ENCODE results near the gene TMEM258. TPM values are rescaled to one million over a fixed set of nuclear protein-coding genes. Genes with fewer than 3 reads are reported as not detected.

TMEM258 gene
- total RNA-seq, 2 donors from 2014 or later = 135 to 156 TPM

DNA sequence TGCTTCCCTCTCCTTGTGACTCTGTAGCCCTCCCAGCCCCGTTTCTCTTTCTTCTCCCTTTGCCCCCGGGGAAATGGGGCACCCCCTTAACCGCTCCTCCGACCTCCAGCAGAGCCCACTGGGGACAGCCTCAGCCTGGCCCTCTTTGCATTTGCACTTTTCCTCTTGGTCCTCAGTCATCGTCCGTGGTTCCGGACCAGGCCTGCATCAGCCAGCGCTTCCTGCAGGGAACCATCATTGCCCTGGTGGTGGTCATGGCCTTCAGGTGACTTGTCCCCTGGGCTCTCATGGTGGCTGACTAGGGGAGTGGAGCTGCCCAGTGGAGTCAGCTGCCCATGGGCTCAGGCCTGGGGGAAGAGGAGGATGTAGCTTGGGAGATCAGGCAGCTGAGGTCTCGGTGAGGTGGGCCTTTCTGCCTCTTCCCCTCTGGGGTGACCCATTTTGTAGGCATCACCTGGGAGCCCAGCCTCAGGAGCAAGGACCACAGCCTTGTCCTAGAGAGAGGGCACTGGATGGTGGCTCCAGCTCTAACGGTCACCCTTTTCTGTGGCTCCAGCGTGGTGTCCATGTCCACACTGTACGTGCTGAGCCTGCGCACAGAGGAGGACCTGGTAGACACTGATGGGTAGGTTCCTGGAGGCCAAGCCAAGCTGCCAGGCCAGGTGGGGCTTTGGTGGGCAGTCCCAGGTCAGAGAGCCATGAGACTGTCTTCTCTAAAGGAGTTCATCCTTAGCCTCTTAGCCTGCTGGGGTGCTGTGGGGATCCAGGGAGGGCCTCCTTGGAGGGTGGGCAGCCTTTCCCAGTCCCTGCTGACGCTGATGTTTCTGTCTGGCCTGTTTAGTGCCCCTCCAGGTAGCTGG, 12.5 kb downstream of the TMEM258 start:
- Mint-ChIP-seq H3K36me3 (ENCODE audit: low read depth) (peaks cover 9% of the 10 kb centered on the region), H3K27ac (no peak overlapping the region), H3K4me3 (no peak overlapping the region), H3K27me3 (no peaks in the 10 kb centered on the region), H3K4me1 (no peaks in the 10 kb centered on the region), H3K9me3 (no peaks in the 10 kb centered on the region)
- ATAC-seq (replicated peaks) = no peak

DNA sequence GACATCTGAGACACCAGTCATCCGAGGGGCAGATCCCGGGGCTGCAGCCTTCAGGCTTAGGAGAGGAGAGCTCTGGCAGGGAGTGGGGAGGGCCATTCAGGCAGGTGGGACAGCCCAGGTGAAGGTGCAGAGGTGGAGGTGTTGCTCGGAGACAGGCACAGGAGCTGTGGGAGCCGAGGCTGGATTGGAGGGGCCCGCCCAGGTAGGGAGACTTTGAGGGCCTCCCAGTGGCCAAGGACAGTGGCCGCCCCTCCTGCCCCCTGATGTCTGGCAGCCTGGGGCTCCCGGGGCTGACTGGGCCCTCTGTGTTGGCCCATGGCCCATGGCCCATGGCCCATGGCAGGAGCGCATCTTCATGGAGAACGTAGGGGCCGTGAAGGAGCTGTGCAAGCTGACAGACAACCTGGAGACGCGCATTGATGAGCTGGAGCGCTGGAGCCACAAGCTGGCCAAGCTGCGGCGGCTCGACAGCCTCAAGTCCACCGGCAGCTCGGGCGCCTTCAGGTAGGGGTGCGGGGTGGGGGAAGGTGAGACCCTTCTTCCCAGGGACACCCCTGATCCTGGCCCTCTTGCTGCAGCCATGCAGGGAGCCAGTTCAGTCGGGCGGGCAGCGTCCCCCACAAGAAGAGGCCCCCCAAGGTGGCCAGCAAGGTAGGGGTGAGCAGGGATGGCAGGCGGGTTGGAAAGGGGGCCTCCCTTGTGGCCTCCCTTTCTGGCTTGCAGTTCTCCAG, 13.3 kb downstream of the TMEM258 start:
- Mint-ChIP-seq H3K4me1 (no peaks in the 10 kb centered on the region), H3K9me3 (no peaks in the 10 kb centered on the region), H3K27me3 (no peaks in the 10 kb centered on the region), H3K27ac (no peak overlapping the region), H3K36me3 (ENCODE audit: low read depth) (peaks cover under 1% of the 10 kb centered on the region), H3K4me3 (no peak overlapping the region)
- no peak for ATAC-seq (replicated peaks)

- H3K27ac Mint-ChIP-seq = no peak overlapping the region
- no peaks in the 10 kb centered on the region for H3K4me1 Mint-ChIP-seq
- ATAC-seq (replicated peaks) = no peak
- no peaks in the 10 kb centered on the region for H3K36me3 Mint-ChIP-seq (ENCODE audit: low read depth)
- no peaks in the 10 kb centered on the region for H3K27me3 Mint-ChIP-seq
- peak overlapping the region; percentile 52 for H3K4me3 Mint-ChIP-seq
- H3K9me3 Mint-ChIP-seq = no peaks in the 10 kb centered on the region
Measured at GRCh38 chr11:61778357-61778886, 14.0 kb downstream of the TMEM258 start.

- H3K4me3 Mint-ChIP-seq = peak overlapping the region; percentile 52
- H3K9me3 Mint-ChIP-seq = no peaks in the 10 kb centered on the region
- no peaks in the 10 kb centered on the region for H3K36me3 Mint-ChIP-seq (ENCODE audit: low read depth)
- H3K27ac Mint-ChIP-seq = no peak overlapping the region
- no peaks in the 10 kb centered on the region for H3K4me1 Mint-ChIP-seq
- no peaks in the 10 kb centered on the region for H3K27me3 Mint-ChIP-seq
- ATAC-seq (replicated peaks) = peak; percentile 36
Measured at GRCh38 chr11:61777234-61778090, 14.9 kb downstream of the TMEM258 start.

- Mint-ChIP-seq H3K9me3 (no peaks in the 10 kb centered on the region), H3K4me3 (peak overlapping the region; percentile 39), H3K27me3 (no peaks in the 10 kb centered on the region), H3K27ac (no peak overlapping the region), H3K36me3 (ENCODE audit: low read depth) (no peaks in the 10 kb centered on the region), H3K4me1 (no peaks in the 10 kb centered on the region)
- peak; percentile 68 for ATAC-seq (replicated peaks)
Measured at GRCh38 chr11:61776561-61777075, 15.8 kb downstream of the TMEM258 start.

DNA sequence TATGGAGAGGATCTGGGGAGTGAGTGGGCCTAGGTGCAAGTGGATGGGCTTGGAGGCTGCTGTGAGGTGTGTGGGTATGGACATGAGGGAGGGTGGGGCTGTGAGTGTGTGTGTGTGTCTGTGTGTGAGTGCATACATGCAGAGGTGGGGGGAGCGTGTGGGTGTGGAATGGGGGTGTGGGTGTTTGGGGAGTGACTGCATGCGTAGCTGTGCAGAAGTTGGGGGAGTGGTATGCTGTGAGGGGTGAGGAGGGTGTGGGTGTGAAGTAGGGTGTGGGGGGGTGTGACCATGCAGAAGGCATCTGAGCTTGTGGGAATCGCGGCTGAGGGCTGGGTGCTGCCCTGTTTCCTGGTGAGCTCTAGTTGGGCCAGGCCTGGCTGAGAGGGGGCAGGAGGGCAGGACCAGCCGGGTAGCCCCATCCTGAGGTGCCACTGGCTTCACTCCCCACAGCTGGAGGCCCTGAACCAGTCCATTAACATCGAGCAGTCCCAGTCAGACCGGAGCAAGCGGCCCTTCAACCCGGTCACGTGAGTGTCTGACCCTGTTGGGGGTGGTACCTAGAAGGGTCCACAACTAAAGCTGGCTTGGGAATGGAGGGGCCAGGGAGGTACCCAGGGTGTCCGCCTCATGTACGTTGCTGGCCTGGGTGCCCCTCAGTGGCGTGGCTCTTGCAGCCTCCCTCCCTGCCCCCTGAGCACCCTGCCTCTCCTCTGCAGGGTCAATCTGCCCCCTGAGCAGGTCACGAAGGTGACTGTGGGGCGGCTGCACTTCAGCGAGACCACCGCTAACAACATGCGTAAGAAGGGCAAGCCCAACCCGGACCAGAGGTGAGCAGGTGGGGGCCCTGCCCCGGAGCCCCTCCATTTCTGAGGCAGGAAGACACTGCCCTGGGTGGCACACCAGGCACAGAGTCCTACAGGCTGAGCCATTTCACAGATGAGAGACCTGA, 16.5 kb downstream of the TMEM258 start:
- no peaks in the 10 kb centered on the region for H3K9me3 Mint-ChIP-seq
- H3K4me3 Mint-ChIP-seq = peak overlapping the region; percentile 39
- H3K27me3 Mint-ChIP-seq = no peaks in the 10 kb centered on the region
- no peak overlapping the region for H3K27ac Mint-ChIP-seq
- H3K36me3 Mint-ChIP-seq (ENCODE audit: low read depth) = no peaks in the 10 kb centered on the region
- ATAC-seq (replicated peaks) = no peak
- no peaks in the 10 kb centered on the region for H3K4me1 Mint-ChIP-seq

DNA sequence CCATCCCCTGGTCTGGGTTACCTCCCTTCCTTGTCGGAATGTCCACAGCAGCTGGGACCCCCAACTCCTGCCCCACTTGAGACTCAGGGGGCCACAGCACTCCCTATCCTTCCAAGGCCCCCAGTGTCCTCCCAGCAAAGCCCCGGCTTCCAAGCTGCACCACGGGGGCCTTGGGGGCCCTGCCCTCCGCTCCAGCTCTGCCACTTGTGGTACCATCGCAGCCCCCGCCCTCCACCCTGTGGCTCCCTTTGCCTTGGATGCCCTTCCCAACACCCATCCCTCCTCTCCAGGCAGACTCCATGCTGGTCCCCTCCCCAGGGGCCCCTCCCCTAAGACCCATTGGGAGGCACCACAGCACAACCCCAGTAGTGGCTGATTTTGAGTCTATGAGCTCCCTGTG, 17.3 kb downstream of the TMEM258 start:
- Mint-ChIP-seq H3K4me3 (no peak overlapping the region), H3K36me3 (ENCODE audit: low read depth) (no peaks in the 10 kb centered on the region), H3K9me3 (no peaks in the 10 kb centered on the region), H3K27ac (no peak overlapping the region), H3K4me1 (no peaks in the 10 kb centered on the region), H3K27me3 (no peaks in the 10 kb centered on the region)
- no peak for ATAC-seq (replicated peaks)

DNA sequence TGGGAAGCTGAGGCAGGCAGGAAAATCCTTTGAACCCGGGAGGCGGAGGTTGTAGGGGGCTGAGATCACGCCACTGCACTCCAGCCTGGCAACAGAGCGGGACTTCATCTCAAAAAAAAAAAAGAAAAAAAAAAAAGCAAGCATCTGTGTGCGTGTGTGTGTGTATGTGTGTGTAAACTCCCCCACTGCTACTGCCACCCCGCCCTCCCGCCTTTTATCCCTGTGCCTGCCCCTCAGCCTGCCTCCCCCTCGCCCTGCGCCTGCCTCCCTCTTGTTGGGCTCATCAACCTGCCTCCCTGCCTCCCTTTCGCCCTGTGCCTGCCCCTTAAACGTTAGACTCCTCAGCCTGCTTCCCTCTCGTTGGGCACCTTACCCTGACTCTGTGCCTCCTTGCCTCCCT, 18.0 kb downstream of the TMEM258 start:
- no peak for ATAC-seq (replicated peaks)
- H3K36me3 Mint-ChIP-seq (ENCODE audit: low read depth) = no peaks in the 10 kb centered on the region
- H3K9me3 Mint-ChIP-seq = no peaks in the 10 kb centered on the region
- no peak overlapping the region for H3K4me3 Mint-ChIP-seq
- no peaks in the 10 kb centered on the region for H3K4me1 Mint-ChIP-seq
- no peak overlapping the region for H3K27ac Mint-ChIP-seq
- H3K27me3 Mint-ChIP-seq = no peaks in the 10 kb centered on the region

GRCh38 chr11:61773809-61774208, 18.6 kb downstream of the TMEM258 start:
- Mint-ChIP-seq H3K4me3 (no peak overlapping the region), H3K9me3 (no peaks in the 10 kb centered on the region), H3K27me3 (no peaks in the 10 kb centered on the region), H3K36me3 (ENCODE audit: low read depth) (no peaks in the 10 kb centered on the region), H3K27ac (no peak overlapping the region), H3K4me1 (no peaks in the 10 kb centered on the region)
- ATAC-seq (replicated peaks) = no peak

- Mint-ChIP-seq H3K27ac (peak overlapping the region; percentile 59), H3K9me3 (no peaks in the 10 kb centered on the region), H3K27me3 (no peaks in the 10 kb centered on the region), H3K36me3 (ENCODE audit: low read depth) (no peaks in the 10 kb centered on the region), H3K4me3 (no peak overlapping the region), H3K4me1 (no peaks in the 10 kb centered on the region)
- no peak for ATAC-seq (replicated peaks)
Measured at GRCh38 chr11:61773356-61773755, 19.0 kb downstream of the TMEM258 start.

- no peaks in the 10 kb centered on the region for H3K36me3 Mint-ChIP-seq (ENCODE audit: low read depth)
- no peaks in the 10 kb centered on the region for H3K27me3 Mint-ChIP-seq
- H3K4me3 Mint-ChIP-seq = no peak overlapping the region
- no peak for ATAC-seq (replicated peaks)
- H3K27ac Mint-ChIP-seq = no peak overlapping the region
- H3K4me1 Mint-ChIP-seq = no peaks in the 10 kb centered on the region
- H3K9me3 Mint-ChIP-seq = no peaks in the 10 kb centered on the region
Measured at GRCh38 chr11:61771985-61772455, 20.4 kb downstream of the TMEM258 start.

- no peaks in the 10 kb centered on the region for H3K4me1 Mint-ChIP-seq
- H3K27ac Mint-ChIP-seq = peak overlapping the region; percentile 74
- no peak for ATAC-seq (replicated peaks)
Measured at GRCh38 chr11:61771195-61771894, 21.1 kb downstream of the TMEM258 start.

More at GRCh38 chr11:61771195-61771894, 21.1 kb downstream of the TMEM258 start:
- Mint-ChIP-seq H3K27me3 (no peaks in the 10 kb centered on the region), H3K9me3 (no peaks in the 10 kb centered on the region), H3K4me3 (no peak overlapping the region), H3K36me3 (ENCODE audit: low read depth) (no peaks in the 10 kb centered on the region)
